A549 (cell line): Measurements from ENCODE around the gene PTPN13. TPM values are rescaled to one million over a fixed set of nuclear protein-coding genes. Genes with fewer than 3 reads are reported as not detected.

Source experiments
- ATAC-seq, 2 experiments: fragments of 200-7000 bp in 1 of 2; fragments of >200 bp in 1 of 2; cut with Nextera tagmentation in 1 of 2; cut with Tn5 transposase in 1 of 2; 3 replicates each; pipeline versions ENCODE4 v1.8.0 to v1.9.1; 2018 to 2020; ENCODE audit warnings: mild to moderate bottlenecking in 1 of 2, moderate library complexity in 1 of 2
- CTCF ChIA-PET: fragments of 300-600 bp; sonication (Branson Sonifier 250); formaldehyde crosslinking; extraction: SDS; loops from one replicate; lab custom pipeline; 2021; ENCODE audit warnings: antibody characterized with exemption, inconsistent platforms; lab: Yijun Ruan, JAX
- POLR2A ChIA-PET: fragments of 350-600 bp; formaldehyde crosslinking; extraction: SDS; loops from one replicate; lab custom pipeline; 2021; ENCODE audit warnings: antibody characterized with exemption, inconsistent platforms; lab: Yijun Ruan, JAX
- DNase-seq, 2 experiments: peaks; one replicate each; pipeline versions ENCODE4 v3.0.0 to v3.0.0-alpha.2; 2011 to 2016; ENCODE audit warnings: low read depth in 1 of 2, low spot score in 1 of 2
- FAIRE-seq: peaks from 2 replicates; lab custom pipeline; 2011; peaks lifted over from hg19 to GRCh38; lab: Jason Lieb, UNC
- H3K27ac ChIP-seq, 2 experiments: fragments of >200 bp; sonication (Bioruptor Twin); formaldehyde crosslinking; 3 replicates each; pipeline ENCODE4 v1.5.1; 2016 to 2017
- H3K4me1 ChIP-seq: fragments of >200 bp; sonication (Bioruptor Twin); formaldehyde crosslinking; 3 replicates; pipeline ENCODE4 v1.6.1; 2016
- H3K4me2 ChIP-seq: fragments of >200 bp; sonication (Bioruptor Twin); formaldehyde crosslinking; 3 replicates; pipeline ENCODE4 v1.6.1; 2016
- H3K4me3 ChIP-seq: fragments of >200 bp; sonication (Bioruptor Twin); formaldehyde crosslinking; 3 replicates; pipeline ENCODE4 v1.5.1; 2016
- H3K9me3 ChIP-seq: fragments of >200 bp; sonication (Bioruptor Twin); formaldehyde crosslinking; 3 replicates; pipeline ENCODE4 v1.6.1; 2016
- BHLHE40 ChIP-seq: IDR thresholded peaks from 2 replicates; pipeline ENCODE4 v1.6.1; 2012; ENCODE audit warnings: low read depth, low read length, inconsistent platforms
- CBX8 ChIP-seq: fragments of 200-600 bp; sonication (generic); IDR thresholded peaks from 2 replicates; pipeline ENCODE4 v1.6.1; 2016
- CEBPB ChIP-seq, 2 experiments: fragments of >200 bp in 1 of 2; sonication (Bioruptor Twin) in 1 of 2; formaldehyde crosslinking in 1 of 2; IDR thresholded peaks; 2 replicates each; pipeline ENCODE4 v1.6.1; 2012 to 2016
- FOSL2 ChIP-seq, 2 experiments: fragments of 450-650 bp in 1 of 2; fragments of >200 bp in 1 of 2; sonication (Bioruptor Twin) in 1 of 2; formaldehyde crosslinking; IDR thresholded peaks; 2 replicates each; pipeline versions ENCODE4 v1.5.0 to v1.6.1; 2016 to 2020; ENCODE audit warnings: mild to moderate bottlenecking in 1 of 2, moderate library complexity in 1 of 2
- FOXS1 ChIP-seq: fragments of 250-450 bp; sonication (Bioruptor Pico); IDR thresholded peaks from 2 replicates; pipeline ENCODE4 v1.5.0; 2020; ENCODE audit warnings: mild to moderate bottlenecking, moderate library complexity
- GATA3 ChIP-seq: IDR thresholded peaks from 2 replicates; pipeline ENCODE4 v1.6.1; 2012; ENCODE audit warnings: borderline replicate concordance
- HEYL ChIP-seq: fragments of 250-450 bp; sonication (Bioruptor Pico); IDR thresholded peaks from 2 replicates; pipeline ENCODE4 v1.8.0; 2021; ENCODE audit warnings: mild to moderate bottlenecking, moderate library complexity
- HOXB5 ChIP-seq: fragments of 250-450 bp; sonication (Bioruptor Pico); IDR thresholded peaks from 2 replicates; pipeline ENCODE4 v1.5.0; 2020; ENCODE audit warnings: mild to moderate bottlenecking, moderate library complexity
- JUNB ChIP-seq: fragments of >200 bp; sonication (Bioruptor Twin); formaldehyde crosslinking; IDR thresholded peaks from 2 replicates; pipeline ENCODE4 v1.6.1; 2016
- KDM5A ChIP-seq: fragments of 200-600 bp; sonication (generic); IDR thresholded peaks from 2 replicates; pipeline ENCODE4 v1.6.1; 2016; ENCODE audit warnings: antibody characterized with exemption, mild to moderate bottlenecking
- NPAS2 ChIP-seq: fragments of 250-450 bp; sonication (Bioruptor Pico); IDR thresholded peaks from 2 replicates; pipeline ENCODE4 v1.8.0; 2022; ENCODE audit warnings: mild to moderate bottlenecking, moderate library complexity, borderline replicate concordance
- PHF8 ChIP-seq: fragments of 200-600 bp; sonication (generic); IDR thresholded peaks from 2 replicates; pipeline ENCODE4 v1.6.1; 2016; ENCODE audit warnings: low read depth, mild to moderate bottlenecking, antibody characterized with exemption, moderate library complexity, borderline replicate concordance
- POLR2A ChIP-seq: IDR thresholded peaks from 2 replicates; pipeline ENCODE4 v1.6.1; 2012; ENCODE audit warnings: mild to moderate bottlenecking, low read length
- POLR2AphosphoS2 ChIP-seq: conservative IDR thresholded peaks from 2 replicates; pipeline ENCODE4 v1.6.1; 2012; ENCODE audit warnings: low read length, improper control_type of control experiment, inconsistent platforms
- RARB ChIP-seq: fragments of 250-450 bp; sonication (Bioruptor Pico); IDR thresholded peaks from 2 replicates; pipeline ENCODE4 v1.8.0; 2021; ENCODE audit warnings: mild to moderate bottlenecking, moderate library complexity
- RFX5 ChIP-seq: fragments of 450-650 bp; IDR thresholded peaks from 2 replicates; pipeline ENCODE4 v1.7.1; 2014; ENCODE audit warnings: antibody characterized with exemption, mild to moderate bottlenecking, moderate library complexity
- RNF2 ChIP-seq: fragments of 200-600 bp; sonication (generic); IDR thresholded peaks from 2 replicates; pipeline ENCODE4 v1.6.1; 2016; ENCODE audit warnings: low read depth, mild to moderate bottlenecking, antibody characterized with exemption, moderate library complexity, borderline replicate concordance
- TP53 ChIP-seq: fragments of 250-450 bp; sonication (Bioruptor Pico); IDR thresholded peaks from 2 replicates; pipeline ENCODE4 v1.5.0; 2021; ENCODE audit warnings: mild to moderate bottlenecking, moderate library complexity
- ZNF302 ChIP-seq: fragments of 250-450 bp; sonication (Bioruptor Pico); IDR thresholded peaks from 2 replicates; pipeline ENCODE4 v1.9.0; 2021; ENCODE audit warnings: inconsistent platforms, mild to moderate bottlenecking, moderate library complexity
- WGBS: methylation state at CpG from one replicate; pipeline ENCODE4 v1.1.6; 2017; ENCODE audit errors: missing lambda C conversion rate; 5-methylcytosine and 5-hydroxymethylcytosine counted together
- polyA plus RNA-seq, 4 experiments: library from polyadenylated mRNA; depleted of rRNA in 3 of 4; stranded (reverse); fragments of >200 nt; fragmentation: RNase III in 1 of 4; extraction: RNeasy Plus Mini Kit Qiagen cat#74134 plus additional on column Dnase treatment in 1 of 4; gene quantifications; 2 replicates in 3 of 4; 3 replicates in 1 of 4; pipeline ENCODE4 v1.2.3, GENCODE V29; 2011 to 2017
- TF ChIP-seq, protein P1 (sequence below): fragments of 250-450 bp; sonication (Bioruptor Pico); IDR thresholded peaks from 2 replicates; pipeline ENCODE4 v1.5.0; 2021; ENCODE audit warnings: mild to moderate bottlenecking, moderate library complexity, borderline replicate concordance
- TF ChIP-seq, protein P2 (sequence below): fragments of >200 bp; sonication (Bioruptor Twin); formaldehyde crosslinking; IDR thresholded peaks from 3 replicates; pipeline ENCODE4 v1.6.1; 2016
- TF ChIP-seq, protein P3 (sequence below): IDR thresholded peaks from 2 replicates; pipeline ENCODE4 v1.6.1; 2012

The PTPN13 gene
- polyA plus RNA-seq, 2 of the 4 experiments (the other 2 are of a cell fraction) = 10.4 to 13.3 TPM

DNA sequence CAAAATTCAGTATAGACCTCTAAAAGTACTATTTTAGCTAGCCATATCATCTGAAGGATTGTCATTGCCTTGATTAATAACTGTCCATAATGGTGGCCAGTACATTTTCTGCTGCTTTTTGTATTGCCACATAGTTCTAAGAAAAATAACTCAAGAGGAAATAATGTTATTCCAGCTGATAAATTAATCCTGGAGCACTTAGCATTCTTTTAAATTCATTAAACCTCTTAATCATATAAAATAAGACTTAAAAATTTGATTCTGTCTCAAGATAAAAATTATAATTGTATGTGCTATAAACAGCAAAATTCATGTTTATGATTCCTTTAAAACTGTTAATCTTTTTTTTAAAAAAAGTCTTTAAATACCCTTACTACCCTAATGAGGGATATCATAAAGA lies 12.7 kb downstream of the PTPN13 start:
- no peak for FAIRE-seq
- CTCF ChIA-PET = no interaction called here

DNA sequence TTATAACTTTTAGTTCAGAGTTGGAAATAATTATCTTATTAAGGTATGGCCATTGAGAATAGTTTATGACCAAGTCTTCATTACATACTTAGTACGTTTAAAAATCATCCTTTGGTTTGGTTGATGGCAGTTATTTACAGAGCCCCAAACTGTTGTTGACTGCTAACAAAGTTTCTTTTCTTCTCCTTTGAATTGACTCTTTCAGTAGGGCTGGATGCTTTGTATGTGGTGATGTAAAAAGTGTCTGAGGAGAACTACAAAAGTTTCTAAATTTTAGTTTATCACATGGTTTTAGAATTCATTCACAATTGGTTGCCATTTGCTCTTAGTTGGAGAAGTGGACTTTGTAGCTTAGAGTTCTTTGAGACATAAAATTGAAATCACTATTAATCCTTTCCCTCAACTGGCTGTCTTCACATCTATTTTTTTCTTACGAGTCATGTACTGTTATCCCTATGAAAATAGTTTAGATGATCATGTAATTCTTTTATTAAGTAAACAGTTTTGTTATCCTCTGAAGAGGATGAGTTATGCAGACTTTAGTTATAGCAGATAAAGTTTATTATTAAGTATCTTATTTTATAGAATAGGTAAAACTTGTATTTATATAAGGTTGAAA lies 14.8 kb downstream of the PTPN13 start:
- no peak overlapping the region for H3K4me3 ChIP-seq
- TF ChIP-seq CEBPB (IDR thresholded peaks at IDR 0.05) (no peak), GATA3 (no peak), JUNB (no peak), ZNF302 (CRISPR knock-in tag) (no peak), PHF8 (no peak), RARB (CRISPR knock-in tag) (no peak), FOSL2 (IDR thresholded peaks at IDR 0.05) (no peak), FOSL2 (CRISPR knock-in tag; IDR thresholded peaks at IDR 0.05) (no peak), RFX5 (no peak), FOXS1 (CRISPR knock-in tag) (no peak)
- TF ChIP-seq, protein P1, sequence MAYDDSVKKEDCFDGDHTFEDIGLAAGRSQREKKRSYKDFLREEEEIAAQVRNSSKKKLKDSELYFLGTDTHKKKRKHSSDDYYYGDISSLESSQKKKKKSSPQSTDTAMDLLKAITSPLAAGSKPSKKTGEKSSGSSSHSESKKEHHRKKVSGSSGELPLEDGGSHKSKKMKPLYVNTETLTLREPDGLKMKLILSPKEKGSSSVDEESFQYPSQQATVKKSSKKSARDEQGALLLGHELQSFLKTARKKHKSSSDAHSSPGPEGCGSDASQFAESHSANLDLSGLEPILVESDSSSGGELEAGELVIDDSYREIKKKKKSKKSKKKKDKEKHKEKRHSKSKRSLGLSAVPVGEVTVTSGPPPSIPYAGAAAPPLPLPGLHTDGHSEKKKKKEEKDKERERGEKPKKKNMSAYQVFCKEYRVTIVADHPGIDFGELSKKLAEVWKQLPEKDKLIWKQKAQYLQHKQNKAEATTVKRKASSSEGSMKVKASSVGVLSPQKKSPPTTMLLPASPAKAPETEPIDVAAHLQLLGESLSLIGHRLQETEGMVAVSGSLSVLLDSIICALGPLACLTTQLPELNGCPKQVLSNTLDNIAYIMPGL (CRISPR knock-in tag) = no peak
- TF ChIP-seq, all 56 proteins: peak for 0
- Histone ChIP-seq H3K27ac (no peak overlapping the region), H3K4me2 (no peak overlapping the region), H3K9me3 (no peaks in the 10 kb centered on the region), H3K4me1 (no peaks in the 10 kb centered on the region)
- ATAC-seq (no peak), DNase-seq (no peak), FAIRE-seq (no peak)
- WGBS = 75% methylated on average over 2 of the region's 2 CpGs
- POLR2A ChIA-PET = no interaction called here
- CTCF ChIA-PET = no interaction called here

More for the DNA sequence above, 12.7 kb downstream of the PTPN13 start:
- Histone ChIP-seq H3K4me3 (no peak overlapping the region), H3K27ac (no peak overlapping the region), H3K4me1 (no peaks in the 10 kb centered on the region), H3K4me2 (no peak overlapping the region), H3K9me3 (no peaks in the 10 kb centered on the region)
- POLR2A ChIA-PET = no interaction called here
- no peak for ATAC-seq
- DNase-seq = no peak
- no peak for TF ChIP-seq NPAS2 (CRISPR knock-in tag)
- no peak for TF ChIP-seq TP53 (CRISPR knock-in tag)
- TF ChIP-seq POLR2AphosphoS2 = no peak
- no peak for TF ChIP-seq POLR2A
- no peak for TF ChIP-seq BHLHE40
- TF ChIP-seq HOXB5 (CRISPR knock-in tag) = no peak
- no peak for TF ChIP-seq CEBPB (IDR thresholded peaks at IDR 0.05)
- TF ChIP-seq PHF8 = no peak
- no peak for TF ChIP-seq KDM5A
- TF ChIP-seq CBX8 = no peak

DNA sequence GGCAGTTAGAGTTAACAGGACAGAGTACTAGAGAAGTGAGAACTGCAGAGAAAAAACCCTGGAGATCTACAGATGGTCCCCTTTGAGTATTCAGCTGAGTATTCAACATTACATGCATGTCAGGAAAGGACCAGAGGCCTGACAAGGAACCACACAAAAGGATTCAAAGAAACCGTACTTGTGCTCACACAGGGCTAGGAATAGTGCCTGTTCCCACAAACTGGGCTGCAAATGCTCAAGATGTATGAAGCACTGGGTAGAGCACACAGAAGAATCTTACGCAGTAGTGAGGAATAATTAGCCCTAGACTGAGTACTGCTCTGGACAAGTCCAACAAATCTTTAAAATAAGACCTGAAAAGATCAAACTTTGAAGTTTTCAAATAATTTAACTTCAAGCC lies 17.6 kb downstream of the PTPN13 start:
- no peak overlapping the region for H3K4me2 ChIP-seq
- no peak overlapping the region for H3K4me3 ChIP-seq
- POLR2A ChIA-PET = no interaction called here
- WGBS = 100% methylated on average over 2 of the region's 2 CpGs
- no peak for ATAC-seq
- H3K9me3 ChIP-seq = no peaks in the 10 kb centered on the region
- no peak overlapping the region for H3K27ac ChIP-seq
- TF ChIP-seq RARB (CRISPR knock-in tag) = no peak
- TF ChIP-seq, all 56 proteins: peak for 0
- H3K4me1 ChIP-seq = no peaks in the 10 kb centered on the region
- CTCF ChIA-PET = interaction anchor here (0.6 kb wide), 1 partner anchor 1587 kb away, joined by 3 read pairs; no protein-coding TSS in a partner anchor
- no peak for DNase-seq
- FAIRE-seq = no peak

DNA sequence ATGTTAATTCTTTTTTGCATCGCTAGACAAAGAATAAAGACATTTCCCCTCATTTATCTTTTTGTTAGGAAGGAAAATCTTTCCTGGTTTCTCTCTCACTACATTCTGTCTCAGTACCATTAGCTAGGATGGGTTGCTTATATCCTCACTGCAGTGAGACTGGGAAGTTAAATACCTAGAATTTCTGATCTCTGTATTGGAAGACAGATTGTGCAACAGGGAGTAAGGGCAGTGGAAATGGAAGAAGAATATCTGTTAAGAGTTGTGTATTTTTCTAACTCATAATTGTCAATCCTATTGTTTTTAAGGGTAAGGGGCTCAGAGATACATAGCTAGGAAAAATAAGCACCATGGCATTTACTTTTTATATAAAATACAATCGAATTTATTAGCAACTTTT lies 19.6 kb downstream of the PTPN13 start:
- POLR2A ChIA-PET = no interaction called here
- FAIRE-seq (no peak), DNase-seq (no peak), ATAC-seq (no peak)
- Histone ChIP-seq H3K4me2 (no peak overlapping the region), H3K4me1 (no peaks in the 10 kb centered on the region), H3K9me3 (no peaks in the 10 kb centered on the region), H3K27ac (no peak overlapping the region), H3K4me3 (no peak overlapping the region)
- TF ChIP-seq BHLHE40 = no peak
- TF ChIP-seq CEBPB (IDR thresholded peaks at IDR 0.05) = peak in 1 of 2 experiments; percentile 26; a peak in 1 of 4 replicates
- no peak for TF ChIP-seq CBX8
- TF ChIP-seq, protein P2, sequence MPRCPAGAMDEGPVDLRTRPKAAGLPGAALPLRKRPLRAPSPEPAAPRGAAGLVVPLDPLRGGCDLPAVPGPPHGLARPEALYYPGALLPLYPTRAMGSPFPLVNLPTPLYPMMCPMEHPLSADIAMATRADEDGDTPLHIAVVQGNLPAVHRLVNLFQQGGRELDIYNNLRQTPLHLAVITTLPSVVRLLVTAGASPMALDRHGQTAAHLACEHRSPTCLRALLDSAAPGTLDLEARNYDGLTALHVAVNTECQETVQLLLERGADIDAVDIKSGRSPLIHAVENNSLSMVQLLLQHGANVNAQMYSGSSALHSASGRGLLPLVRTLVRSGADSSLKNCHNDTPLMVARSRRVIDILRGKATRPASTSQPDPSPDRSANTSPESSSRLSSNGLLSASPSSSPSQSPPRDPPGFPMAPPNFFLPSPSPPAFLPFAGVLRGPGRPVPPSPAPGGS = no peak
- TF ChIP-seq FOSL2 (IDR thresholded peaks at IDR 0.05) = no peak
- TF ChIP-seq FOSL2 (CRISPR knock-in tag; IDR thresholded peaks at IDR 0.05) = no peak
- TF ChIP-seq RNF2 = no peak
- TF ChIP-seq HEYL (CRISPR knock-in tag) = no peak
- TF ChIP-seq, protein P3, sequence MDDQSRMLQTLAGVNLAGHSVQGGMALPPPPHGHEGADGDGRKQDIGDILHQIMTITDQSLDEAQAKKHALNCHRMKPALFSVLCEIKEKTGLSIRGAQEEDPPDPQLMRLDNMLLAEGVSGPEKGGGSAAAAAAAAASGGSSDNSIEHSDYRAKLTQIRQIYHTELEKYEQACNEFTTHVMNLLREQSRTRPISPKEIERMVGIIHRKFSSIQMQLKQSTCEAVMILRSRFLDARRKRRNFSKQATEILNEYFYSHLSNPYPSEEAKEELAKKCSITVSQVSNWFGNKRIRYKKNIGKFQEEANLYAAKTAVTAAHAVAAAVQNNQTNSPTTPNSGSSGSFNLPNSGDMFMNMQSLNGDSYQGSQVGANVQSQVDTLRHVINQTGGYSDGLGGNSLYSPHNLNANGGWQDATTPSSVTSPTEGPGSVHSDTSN = no peak
- WGBS = 60% methylated on average over 2 of the region's 2 CpGs
- CTCF ChIA-PET = no interaction called here
